Tibial artery (tissue), 4 donors: ENCODE measurements around the gene CHST11.

Experiments
- DNase-seq, 2 donors: peaks; one replicate each; pipeline ENCODE4 v3.0.0-alpha.2; 2019
- H3K27ac ChIP-seq, 2 donors: fragments of 200-600 bp; sonication (generic) in 1 of 2; 1 replicate in 1 of 2; 2 replicates in 1 of 2; pipeline ENCODE4 v1.5.1; 2018 to 2019; ENCODE audit warnings: mild to moderate bottlenecking in 1 of 2
- H3K27me3 ChIP-seq, 2 donors: fragments of 200-600 bp; sonication (generic) in 1 of 2; one replicate each; pipeline versions ENCODE4 v1.5.1 to v1.6.0; 2016 to 2019
- H3K36me3 ChIP-seq, 3 donors: fragments of 200-600 bp; sonication (generic) in 2 of 3; one replicate each; pipeline ENCODE4 v1.5.1; 2016 to 2019; ENCODE audit warnings: mild to moderate bottlenecking in 2 of 3
- H3K4me1 ChIP-seq, 4 donors: fragments of 200-600 bp; sonication (generic) in 2 of 4; 1 replicate in 3 of 4; 2 replicates in 1 of 4; pipeline ENCODE4 v1.5.1; 2016 to 2019
- H3K4me3 ChIP-seq, 2 donors: fragments of 200-600 bp; sonication (generic) in 1 of 2; 1 replicate in 1 of 2; 2 replicates in 1 of 2; pipeline ENCODE4 v1.5.1; 2018 to 2019; ENCODE audit warnings: mild to moderate bottlenecking in 2 of 2
- H3K9me3 ChIP-seq, 3 donors: fragments of 200-600 bp; sonication (generic) in 1 of 3; one replicate each; pipeline ENCODE4 v1.5.1; 2016 to 2019
- intact Hi-C: fragments of 100-400 bp; cut with DNase I; formaldehyde crosslinking; loops from one replicate; pipeline ENCODE4 v1.15.0; 2023; ENCODE audit warnings: low total_unique reads
- TF ChIP-seq, protein P1 (sequence below), 2 experiments: fragments of 200-600 bp in 1 of 2; fragments of 450-650 bp in 1 of 2; IDR thresholded peaks; one replicate each; pipeline ENCODE4 v1.5.1; 2017 to 2019; ENCODE audit warnings: antibody characterized with exemption in 2 of 2, mild to moderate bottlenecking in 1 of 2, moderate library complexity in 1 of 2

CHST11 gene

DNA sequence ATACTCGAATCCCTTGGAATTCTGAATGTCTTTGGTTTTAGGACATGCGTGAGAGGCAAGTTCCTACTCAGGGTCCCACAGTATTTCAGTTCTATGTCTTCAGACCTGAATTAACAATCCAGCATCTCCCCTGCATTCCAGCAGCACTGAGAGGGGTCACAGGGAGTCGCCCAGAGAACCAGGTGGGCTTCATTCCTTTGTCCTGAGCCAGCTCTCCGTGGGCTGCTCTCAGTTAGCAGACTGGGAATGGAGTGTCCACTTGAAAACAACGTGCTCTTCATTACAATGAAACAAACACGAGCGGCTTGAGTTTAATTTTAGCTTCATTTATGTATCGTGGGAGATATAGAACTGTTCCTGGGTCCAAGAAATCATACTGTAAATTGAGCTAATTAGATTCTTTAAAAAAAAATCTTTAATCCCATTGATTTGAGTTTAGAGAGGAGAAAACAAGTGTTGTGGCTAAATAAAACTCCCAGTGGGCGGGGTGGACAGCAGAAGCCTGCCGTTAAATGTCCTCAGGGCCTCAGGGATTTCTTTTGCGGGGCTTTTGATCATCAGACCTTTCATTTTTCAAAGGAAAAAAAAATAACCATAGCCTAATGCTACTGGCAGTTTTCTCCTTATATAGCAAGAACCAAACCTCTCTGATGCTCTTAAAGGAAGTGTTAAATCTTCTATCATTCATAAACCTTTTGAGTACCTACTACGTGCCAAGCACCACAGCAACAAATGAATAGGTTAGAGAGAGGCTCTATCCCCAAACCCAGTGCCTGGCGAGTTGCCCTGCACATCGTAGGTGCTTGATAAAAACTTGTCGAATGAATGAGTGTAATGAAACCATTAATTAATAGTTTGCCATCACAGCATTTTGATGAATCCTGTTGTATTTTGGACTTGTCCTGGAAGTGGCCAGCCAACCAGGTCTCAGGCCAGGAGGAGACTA is 140.4 kb downstream of the CHST11 start:
- Histone ChIP-seq H3K9me3 (no peaks in the 10 kb centered on the region), H3K27ac (peak overlapping the region in 1 of 2 donors; percentile 27), H3K4me1 (peaks cover 0 to 17% (median 8%) of the 10 kb centered on the region in 4 donors), H3K4me3 (no peak overlapping the region), H3K36me3 (no peaks in the 10 kb centered on the region), H3K27me3 (no peaks in the 10 kb centered on the region)
- intact Hi-C loops = no loop called here
- TF ChIP-seq, protein P1, sequence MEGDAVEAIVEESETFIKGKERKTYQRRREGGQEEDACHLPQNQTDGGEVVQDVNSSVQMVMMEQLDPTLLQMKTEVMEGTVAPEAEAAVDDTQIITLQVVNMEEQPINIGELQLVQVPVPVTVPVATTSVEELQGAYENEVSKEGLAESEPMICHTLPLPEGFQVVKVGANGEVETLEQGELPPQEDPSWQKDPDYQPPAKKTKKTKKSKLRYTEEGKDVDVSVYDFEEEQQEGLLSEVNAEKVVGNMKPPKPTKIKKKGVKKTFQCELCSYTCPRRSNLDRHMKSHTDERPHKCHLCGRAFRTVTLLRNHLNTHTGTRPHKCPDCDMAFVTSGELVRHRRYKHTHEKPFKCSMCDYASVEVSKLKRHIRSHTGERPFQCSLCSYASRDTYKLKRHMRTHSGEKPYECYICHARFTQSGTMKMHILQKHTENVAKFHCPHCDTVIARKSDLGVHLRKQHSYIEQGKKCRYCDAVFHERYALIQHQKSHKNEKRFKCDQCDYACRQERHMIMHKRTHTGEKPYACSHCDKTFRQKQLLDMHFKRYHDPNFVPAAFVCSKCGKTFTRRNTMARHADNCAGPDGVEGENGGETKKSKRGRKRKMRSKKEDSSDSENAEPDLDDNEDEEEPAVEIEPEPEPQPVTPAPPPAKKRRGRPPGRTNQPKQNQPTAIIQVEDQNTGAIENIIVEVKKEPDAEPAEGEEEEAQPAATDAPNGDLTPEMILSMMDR (IDR thresholded peaks at IDR 0.05) = no peak
- no peak for DNase-seq

DNA sequence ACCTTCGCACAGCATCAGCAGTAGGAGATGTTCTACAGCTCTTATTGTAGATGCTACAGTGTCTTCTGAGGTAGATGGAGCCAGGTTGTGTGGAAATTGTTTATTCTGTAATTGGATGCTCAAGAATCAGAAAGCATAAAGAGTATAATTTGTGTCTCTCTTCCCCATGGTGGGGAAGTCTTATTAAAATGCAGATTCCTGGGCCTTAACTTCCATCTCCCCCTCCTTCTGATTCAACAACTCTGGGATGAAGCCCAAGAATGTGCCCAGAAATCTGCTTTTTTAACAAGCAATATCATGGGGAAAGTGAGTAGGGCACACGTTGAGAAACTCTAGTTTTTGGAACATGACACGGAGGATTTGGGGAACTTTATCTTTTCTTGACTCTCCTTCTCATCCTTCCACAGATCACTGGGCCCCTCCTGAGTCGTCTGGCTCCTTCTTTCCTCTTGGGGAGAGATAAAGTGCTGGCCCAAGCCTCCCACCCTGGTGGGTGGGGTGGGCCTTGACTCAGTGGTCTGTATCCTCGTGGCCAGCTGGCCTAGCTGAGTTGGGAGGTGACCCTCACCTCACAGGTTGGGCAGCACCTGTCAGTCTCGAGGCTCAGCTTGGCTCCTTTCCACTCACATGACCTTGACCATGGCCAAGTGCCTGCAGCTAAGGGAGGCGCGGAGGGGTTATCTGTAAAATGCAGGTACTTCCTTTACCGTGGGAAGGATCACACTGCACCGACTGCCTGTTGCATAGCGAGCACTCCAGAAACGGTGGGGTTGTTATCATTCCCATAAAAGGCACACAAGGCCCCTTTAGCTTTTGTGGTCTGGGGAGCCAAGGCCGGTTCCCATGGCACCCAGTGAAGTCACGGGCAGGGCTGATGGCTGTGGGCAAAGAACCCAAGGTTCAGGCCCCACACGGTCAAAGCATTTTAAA is 141.9 kb downstream of the CHST11 start:
- no peaks in the 10 kb centered on the region for H3K9me3 ChIP-seq
- H3K4me1 ChIP-seq = peaks cover 0 to 17% (median 10%) of the 10 kb centered on the region in 4 donors
- H3K4me3 ChIP-seq = no peak overlapping the region
- no peaks in the 10 kb centered on the region for H3K27me3 ChIP-seq
- TF ChIP-seq, protein P1 (IDR thresholded peaks at IDR 0.05) = no peak
- intact Hi-C loops = no loop called here
- DNase-seq = no peak
- H3K27ac ChIP-seq = no peak overlapping the region
- H3K36me3 ChIP-seq = no peaks in the 10 kb centered on the region

GRCh38 chr12:104599272-104600035 is 142.7 kb downstream of the CHST11 start:
- H3K27me3 ChIP-seq = no peaks in the 10 kb centered on the region
- H3K4me1 ChIP-seq = peaks cover 0 to 25% (median 12%) of the 10 kb centered on the region in 4 donors
- H3K9me3 ChIP-seq = no peaks in the 10 kb centered on the region
- no peaks in the 10 kb centered on the region for H3K36me3 ChIP-seq
- TF ChIP-seq, protein P1 (IDR thresholded peaks at IDR 0.05) = no peak
- H3K4me3 ChIP-seq = no peak overlapping the region
- H3K27ac ChIP-seq = no peak overlapping the region
- intact Hi-C loops = no loop called here
- DNase-seq = no peak

DNA sequence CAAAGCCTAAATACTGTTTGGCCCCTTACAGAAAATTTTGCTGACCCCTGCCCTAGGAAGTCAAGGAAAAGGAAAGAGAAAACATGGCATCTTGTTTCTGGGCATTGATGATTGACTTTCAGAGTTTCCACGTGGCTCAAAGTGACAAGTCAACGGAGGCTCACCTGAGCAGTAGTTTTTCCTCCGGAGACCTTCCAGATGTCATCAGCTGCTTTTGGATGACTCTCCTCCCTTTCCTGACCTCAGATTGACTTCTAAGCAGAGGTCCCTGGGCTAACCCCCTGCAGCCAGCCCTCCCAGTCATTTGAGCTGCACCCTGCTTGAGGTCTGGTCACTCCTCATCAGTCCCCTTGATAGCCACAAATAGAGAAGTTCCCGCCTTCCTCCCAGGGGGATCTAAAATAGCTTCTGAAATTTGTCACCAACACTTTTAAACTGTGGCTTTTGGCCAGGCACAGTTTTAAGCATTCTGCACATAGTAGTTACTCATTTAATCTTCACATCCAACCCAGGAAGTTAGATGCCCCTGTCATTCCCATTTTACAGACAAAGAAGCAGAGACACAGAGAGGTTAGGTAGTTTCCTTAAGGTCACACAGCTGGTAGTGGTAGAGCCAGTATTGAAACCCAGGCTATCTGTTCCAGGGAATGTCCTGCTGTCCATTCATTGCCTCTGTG is 143.4 kb downstream of the CHST11 start:
- Histone ChIP-seq H3K4me3 (no peak overlapping the region), H3K27me3 (no peaks in the 10 kb centered on the region), H3K9me3 (no peaks in the 10 kb centered on the region), H3K36me3 (no peaks in the 10 kb centered on the region), H3K27ac (no peak overlapping the region), H3K4me1 (peaks cover 0 to 33% (median 12%) of the 10 kb centered on the region in 4 donors)
- no peak for DNase-seq
- TF ChIP-seq, protein P1 (IDR thresholded peaks at IDR 0.05) = no peak
- intact Hi-C loops = no loop called here
